ENCODE measurements around the gene TRIM29. TPM values are rescaled to one million over a fixed set of nuclear protein-coding genes. Genes with fewer than 3 reads are reported as not detected.

The TRIM29 gene
- total RNA-seq, 1 donor from 2014 or later, result 1.1 TPM

DNA sequence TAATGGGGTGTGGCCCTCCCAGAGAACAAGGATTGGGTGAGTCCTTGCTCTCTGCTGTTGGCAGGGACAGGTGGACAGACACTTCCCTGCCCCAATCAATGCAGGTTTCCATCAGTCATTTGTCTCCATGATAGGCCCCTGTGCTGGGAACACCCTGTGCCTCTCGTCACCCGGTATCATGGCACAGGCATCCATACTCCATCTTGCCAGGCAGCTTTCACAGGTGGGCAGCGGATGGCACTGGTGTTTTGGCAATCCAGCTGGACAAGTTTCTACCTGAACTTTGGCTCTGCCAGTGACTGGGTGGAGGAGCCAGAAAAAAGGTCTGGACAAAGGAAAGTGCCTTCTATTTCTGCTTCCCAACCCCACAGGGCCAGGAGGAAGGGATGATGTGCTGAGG is 47.5 kb downstream of the TRIM29 start:
- H4K20me1 ChIP-seq (ENCODE audit: insufficient read depth, low read length), result no peaks in the 10 kb centered on the region
- Mint-ChIP-seq H3K9me3 (ENCODE audit: unreplicated experiment) (peaks cover 15% of the 10 kb centered on the region), H3K27me3 (ENCODE audit: low read depth, unreplicated experiment) (peaks cover 40% of the 10 kb centered on the region), H3K4me3 (ENCODE audit: unreplicated experiment) (no peak overlapping the region), H3K27ac (ENCODE audit: unreplicated experiment) (no peak overlapping the region), H3K36me3 (ENCODE audit: low read depth, unreplicated experiment) (peaks cover 3% of the 10 kb centered on the region), H3K4me1 (ENCODE audit: low read depth, unreplicated experiment) (no peaks in the 10 kb centered on the region)
- no peak overlapping the region for H3K27ac ChIP-seq (ENCODE audit: low read depth, low read length)
- H3K4me2 ChIP-seq (ENCODE audit: low read length), result no peak overlapping the region
- TF ChIP-seq, protein P1, sequence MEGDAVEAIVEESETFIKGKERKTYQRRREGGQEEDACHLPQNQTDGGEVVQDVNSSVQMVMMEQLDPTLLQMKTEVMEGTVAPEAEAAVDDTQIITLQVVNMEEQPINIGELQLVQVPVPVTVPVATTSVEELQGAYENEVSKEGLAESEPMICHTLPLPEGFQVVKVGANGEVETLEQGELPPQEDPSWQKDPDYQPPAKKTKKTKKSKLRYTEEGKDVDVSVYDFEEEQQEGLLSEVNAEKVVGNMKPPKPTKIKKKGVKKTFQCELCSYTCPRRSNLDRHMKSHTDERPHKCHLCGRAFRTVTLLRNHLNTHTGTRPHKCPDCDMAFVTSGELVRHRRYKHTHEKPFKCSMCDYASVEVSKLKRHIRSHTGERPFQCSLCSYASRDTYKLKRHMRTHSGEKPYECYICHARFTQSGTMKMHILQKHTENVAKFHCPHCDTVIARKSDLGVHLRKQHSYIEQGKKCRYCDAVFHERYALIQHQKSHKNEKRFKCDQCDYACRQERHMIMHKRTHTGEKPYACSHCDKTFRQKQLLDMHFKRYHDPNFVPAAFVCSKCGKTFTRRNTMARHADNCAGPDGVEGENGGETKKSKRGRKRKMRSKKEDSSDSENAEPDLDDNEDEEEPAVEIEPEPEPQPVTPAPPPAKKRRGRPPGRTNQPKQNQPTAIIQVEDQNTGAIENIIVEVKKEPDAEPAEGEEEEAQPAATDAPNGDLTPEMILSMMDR (IDR thresholded peaks at IDR 0.05; ENCODE audit: insufficient read depth, low read depth, low read length), result no peak
- TF ChIP-seq EZH2 (IDR thresholded peaks at IDR 0.05; ENCODE audit: insufficient read depth, low read length), result no peak
- H3K4me3 ChIP-seq (ENCODE audit: insufficient read depth, low read depth, low read length), result no peak overlapping the region
- no peaks in the 10 kb centered on the region for H3K4me1 ChIP-seq (ENCODE audit: insufficient read depth, low read length)
- peaks cover 3% of the 10 kb centered on the region for H3K27me3 ChIP-seq (ENCODE audit: insufficient read depth, low read length)
- H3K36me3 ChIP-seq (ENCODE audit: insufficient read depth, low read length), result no peaks in the 10 kb centered on the region
- no peak overlapping the region for H3K9ac ChIP-seq (ENCODE audit: low read length)
- DNase-seq (ENCODE audit: low read depth) (no peak), FAIRE-seq (no peak)
- peaks cover 14% of the 10 kb centered on the region for H3K9me3 ChIP-seq (ENCODE audit: insufficient read depth, low read depth, low read length)
- H3K79me2 ChIP-seq (ENCODE audit: insufficient read depth, low read length), result no peaks in the 10 kb centered on the region
- H2AFZ ChIP-seq (ENCODE audit: low read depth, low read length), result no peak overlapping the region

DNA sequence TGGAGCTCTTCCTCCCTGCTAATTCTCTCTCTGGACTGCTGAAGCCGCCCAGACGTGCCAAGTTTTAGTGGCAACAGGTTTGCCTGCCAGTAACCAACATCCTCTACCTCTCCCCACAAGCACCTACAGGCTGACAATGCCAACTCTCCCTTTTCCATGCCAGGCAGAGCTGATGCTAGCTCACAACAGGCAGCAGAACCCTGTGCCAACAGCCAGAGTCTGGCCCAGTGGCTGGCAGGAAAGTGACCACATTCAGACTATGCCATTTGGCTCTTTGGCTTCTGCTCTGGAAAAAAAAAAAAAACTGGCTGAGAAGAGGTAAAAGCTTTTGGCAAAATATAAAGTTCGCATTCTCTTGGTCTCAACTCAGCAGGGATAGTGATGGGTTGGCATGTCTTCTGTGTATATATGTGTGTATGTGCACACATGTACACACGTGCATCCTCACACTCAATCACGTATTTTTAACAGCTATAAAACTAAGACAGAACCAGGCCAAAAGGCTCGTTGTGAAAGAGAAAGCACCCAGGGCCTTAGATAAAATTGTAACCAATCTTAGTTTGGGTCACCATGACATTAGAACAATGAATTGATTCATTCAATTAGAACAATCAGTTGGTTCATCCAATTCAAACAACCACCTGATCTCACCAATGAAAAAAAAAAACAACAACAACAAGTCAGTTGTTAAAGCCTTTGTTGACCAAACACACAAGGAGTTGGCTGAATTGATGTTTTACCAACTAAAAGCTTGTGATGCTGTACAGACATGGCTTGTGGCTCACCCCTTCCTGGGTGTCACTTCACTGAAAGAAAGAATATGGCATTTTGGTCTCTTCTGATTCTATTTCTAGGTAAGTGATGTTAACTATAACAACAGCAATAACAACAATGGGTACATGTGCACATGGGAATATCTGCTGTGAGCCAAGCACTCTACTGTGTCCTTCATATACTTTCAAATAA is 48.6 kb downstream of the TRIM29 start:
- Mint-ChIP-seq H3K4me3 (ENCODE audit: unreplicated experiment) (no peak overlapping the region), H3K36me3 (ENCODE audit: low read depth, unreplicated experiment) (peaks cover 3% of the 10 kb centered on the region), H3K9me3 (ENCODE audit: unreplicated experiment) (peaks cover 16% of the 10 kb centered on the region), H3K27me3 (ENCODE audit: low read depth, unreplicated experiment) (peaks cover 39% of the 10 kb centered on the region), H3K4me1 (ENCODE audit: low read depth, unreplicated experiment) (no peaks in the 10 kb centered on the region), H3K27ac (ENCODE audit: unreplicated experiment) (no peak overlapping the region)
- H3K9ac ChIP-seq (ENCODE audit: low read length), result no peak overlapping the region
- peaks cover 15% of the 10 kb centered on the region for H3K9me3 ChIP-seq (ENCODE audit: insufficient read depth, low read depth, low read length)
- H4K20me1 ChIP-seq (ENCODE audit: insufficient read depth, low read length), result no peaks in the 10 kb centered on the region
- H3K4me2 ChIP-seq (ENCODE audit: low read length), result no peak overlapping the region
- no peaks in the 10 kb centered on the region for H3K36me3 ChIP-seq (ENCODE audit: insufficient read depth, low read length)
- H3K79me2 ChIP-seq (ENCODE audit: insufficient read depth, low read length), result no peaks in the 10 kb centered on the region
- no peak overlapping the region for H2AFZ ChIP-seq (ENCODE audit: low read depth, low read length)
- no peaks in the 10 kb centered on the region for H3K4me1 ChIP-seq (ENCODE audit: insufficient read depth, low read length)
- H3K27me3 ChIP-seq (ENCODE audit: insufficient read depth, low read length), result peaks cover 3% of the 10 kb centered on the region
- FAIRE-seq, result no peak
- no peak for TF ChIP-seq EZH2 (IDR thresholded peaks at IDR 0.05; ENCODE audit: insufficient read depth, low read length)
- TF ChIP-seq, protein P1 (IDR thresholded peaks at IDR 0.05; ENCODE audit: insufficient read depth, low read depth, low read length), result no peak
- no peak overlapping the region for H3K27ac ChIP-seq (ENCODE audit: low read depth, low read length)
- no peak overlapping the region for H3K4me3 ChIP-seq (ENCODE audit: insufficient read depth, low read depth, low read length)
- DNase-seq (ENCODE audit: low read depth), result no peak

DNA sequence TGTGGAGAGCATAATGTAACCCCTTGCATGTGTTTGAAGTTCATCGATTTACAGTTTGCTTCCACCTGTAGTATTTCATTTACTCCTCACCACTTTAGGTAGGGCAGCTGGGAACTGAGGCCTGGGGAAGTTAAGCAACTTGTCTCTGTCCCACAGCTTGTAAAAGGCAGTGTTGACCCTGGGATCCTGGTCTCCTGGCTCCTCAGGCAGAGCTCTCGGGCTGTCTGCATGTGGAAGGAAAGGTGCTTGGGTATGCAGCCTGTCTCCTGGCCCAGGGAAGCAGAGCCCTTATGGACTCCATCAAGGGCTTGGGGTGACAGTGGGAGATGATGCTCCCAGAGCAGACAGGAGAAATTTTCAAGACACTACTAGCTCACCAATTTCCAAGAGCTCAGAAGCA is 49.9 kb downstream of the TRIM29 start:
- Mint-ChIP-seq H3K4me1 (ENCODE audit: low read depth, unreplicated experiment) (no peaks in the 10 kb centered on the region), H3K9me3 (ENCODE audit: unreplicated experiment) (peaks cover 21% of the 10 kb centered on the region), H3K27ac (ENCODE audit: unreplicated experiment) (no peak overlapping the region), H3K4me3 (ENCODE audit: unreplicated experiment) (no peak overlapping the region), H3K27me3 (ENCODE audit: low read depth, unreplicated experiment) (peaks cover 39% of the 10 kb centered on the region), H3K36me3 (ENCODE audit: low read depth, unreplicated experiment) (peaks cover 3% of the 10 kb centered on the region)
- FAIRE-seq, result no peak
- Histone ChIP-seq H3K36me3 (ENCODE audit: insufficient read depth, low read length) (no peaks in the 10 kb centered on the region), H3K27me3 (ENCODE audit: insufficient read depth, low read length) (peaks cover 3% of the 10 kb centered on the region), H3K4me3 (ENCODE audit: insufficient read depth, low read depth, low read length) (no peak overlapping the region), H3K27ac (ENCODE audit: low read depth, low read length) (no peak overlapping the region), H3K9ac (ENCODE audit: low read length) (no peak overlapping the region), H4K20me1 (ENCODE audit: insufficient read depth, low read length) (no peaks in the 10 kb centered on the region), H3K4me1 (ENCODE audit: insufficient read depth, low read length) (no peaks in the 10 kb centered on the region), H2AFZ (ENCODE audit: low read depth, low read length) (no peak overlapping the region), H3K9me3 (ENCODE audit: insufficient read depth, low read depth, low read length) (peaks cover 21% of the 10 kb centered on the region), H3K4me2 (ENCODE audit: low read length) (no peak overlapping the region), H3K79me2 (ENCODE audit: insufficient read depth, low read length) (no peaks in the 10 kb centered on the region)
- TF ChIP-seq, protein P1 (IDR thresholded peaks at IDR 0.05; ENCODE audit: insufficient read depth, low read depth, low read length), result no peak
- no peak for TF ChIP-seq EZH2 (IDR thresholded peaks at IDR 0.05; ENCODE audit: insufficient read depth, low read length)
- no peak for DNase-seq (ENCODE audit: low read depth)
